CD1c-positive myeloid dendritic cell (primary cell): ENCODE data around the gene OTUB1.
"Not testable (repeated sequence)": the region's sequence is repeated elsewhere in the genome, so short reads cannot be mapped to it uniquely, and the experiment has no call there.

Experiments used
- DNase-seq: peaks from one replicate; pipeline ENCODE4 v3.0.0-alpha.2; 2016; ENCODE audit errors: extremely low spot score

Gene OTUB1

GRCh38 chr11:63986156-63986931 lies at the start of gene OTUB1:
TSS of gene OTUB1 (plus strand) at chr11:63986438. CDS start at chr11:63986457, 19 bp downstream.
- DNase-seq = peak; percentile 94

GRCh38 chr11:63937713-63938478 lies 48.3 kb upstream of the OTUB1 start:
- no peak for DNase-seq

- peak; percentile 94 for DNase-seq
These were observed 47.5 kb upstream of the OTUB1 start, which contains the start of gene NAA40 for GRCh38 chr11:63938479-63939396. TSS of gene NAA40 (plus strand) at chr11:63939002. CDS start at chr11:63939097, 95 bp downstream.

GRCh38 chr11:63939397-63939891 lies 46.8 kb upstream of the OTUB1 start:
- DNase-seq = peak; percentile 28

GRCh38 chr11:63940786-63941185 lies 45.5 kb upstream of the OTUB1 start:
- peak; percentile 65 for DNase-seq

- DNase-seq = no peak
These were observed 44.3 kb upstream of the OTUB1 start for GRCh38 chr11:63941901-63942300.

GRCh38 chr11:63942803-63943202 lies 43.4 kb upstream of the OTUB1 start:
- no peak for DNase-seq

- no peak for DNase-seq
These were observed 41.3 kb upstream of the OTUB1 start for GRCh38 chr11:63944987-63945386.

- DNase-seq = peak; percentile 75
These were observed 40.6 kb upstream of the OTUB1 start for GRCh38 chr11:63945477-63946163.

GRCh38 chr11:63951779-63952536 lies 34.3 kb upstream of the OTUB1 start:
- DNase-seq = no peak

GRCh38 chr11:63952570-63952969 lies 33.7 kb upstream of the OTUB1 start:
- no peak for DNase-seq

GRCh38 chr11:63958008-63958407 lies 28.2 kb upstream of the OTUB1 start:
- no peak for DNase-seq

GRCh38 chr11:63961608-63962412 lies 24.4 kb upstream of the OTUB1 start:
- no peak for DNase-seq

- not testable (repeated sequence) for DNase-seq
These were observed 22.3 kb upstream of the OTUB1 start for GRCh38 chr11:63963895-63964294.

GRCh38 chr11:63966444-63966843 lies 19.8 kb upstream of the OTUB1 start:
- DNase-seq = no peak

GRCh38 chr11:63969461-63969860 lies 16.8 kb upstream of the OTUB1 start:
- no peak for DNase-seq

- DNase-seq = peak; percentile 64
These were observed 15.3 kb upstream of the OTUB1 start for GRCh38 chr11:63970902-63971301.

- DNase-seq = not testable (repeated sequence)
These were observed 12.4 kb upstream of the OTUB1 start for GRCh38 chr11:63973912-63974258.
